Dermis microvascular lymphatic vessel endothelial cell (primary cell): ENCODE results near the gene HS3ST6. TPM values are rescaled to one million over a fixed set of nuclear protein-coding genes. Genes with fewer than 3 reads are reported as not detected.
A peak's percentile ranks its signal among the peaks of the same experiment; 100 is the strongest.
"Not testable (repeated sequence)": the region's sequence is repeated elsewhere in the genome, so short reads cannot be mapped to it uniquely, and the experiment has no call there.

Source experiments
- DNase-seq, 2 donors: peaks; one replicate each; pipeline versions ENCODE4 v3.0.0 to v3.0.0-alpha.2; 2010; ENCODE audit warnings: low read depth in 2 of 2
- total RNA-seq: library from RNA; depleted of rRNA; stranded (reverse); fragments of >200 nt; gene quantifications from 2 replicates; pipeline ENCODE4 v1.2.1, GENCODE V29; 2014

Gene HS3ST6
- total RNA-seq, 1 donor from 2014 or later = not detected

- DNase-seq = peak in 1 of 2 donors; percentile 24
Observed at GRCh38 chr16:1929105-1929504, 10.9 kb upstream of the HS3ST6 start.

- DNase-seq = no peak
Observed at GRCh38 chr16:1926271-1926670, 8.1 kb upstream of the HS3ST6 start.

- no peak for DNase-seq
Observed at GRCh38 chr16:1924095-1924494, 5.9 kb upstream of the HS3ST6 start.

GRCh38 chr16:1923299-1924034 lies 5.3 kb upstream of the HS3ST6 start:
- peak in 1 of 2 donors; percentile 29 for DNase-seq

- DNase-seq = no peak
Observed at GRCh38 chr16:1922357-1922756, 4.1 kb upstream of the HS3ST6 start.

- peak in 1 of 2 donors; percentile 22 for DNase-seq
Observed at GRCh38 chr16:1920727-1921171, 2.5 kb upstream of the HS3ST6 start.

- DNase-seq = not testable (repeated sequence)
Observed at GRCh38 chr16:1920122-1920521, 1.9 kb upstream of the HS3ST6 start.

GRCh38 chr16:1919327-1919998 lies 1.2 kb upstream of the HS3ST6 start:
- DNase-seq = no peak

GRCh38 chr16:1917665-1918350 lies 407 bp downstream of the HS3ST6 start:
- DNase-seq = no peak

- no peak for DNase-seq
Observed at GRCh38 chr16:1917056-1917664, 1.1 kb downstream of the HS3ST6 start.

- DNase-seq = no peak
Observed at GRCh38 chr16:1916640-1916990, 1.6 kb downstream of the HS3ST6 start.

GRCh38 chr16:1915732-1916639 lies 2.2 kb downstream of the HS3ST6 start:
- DNase-seq = no peak

GRCh38 chr16:1914988-1915387 lies 3.2 kb downstream of the HS3ST6 start:
- DNase-seq = no peak

- no peak for DNase-seq
Observed at GRCh38 chr16:1914084-1914608, 4.1 kb downstream of the HS3ST6 start.

GRCh38 chr16:1913327-1914083 lies 4.7 kb downstream of the HS3ST6 start:
- no peak for DNase-seq

- no peak for DNase-seq
Observed at GRCh38 chr16:1912215-1912543, 6.0 kb downstream of the HS3ST6 start.

GRCh38 chr16:1911467-1912214 lies 6.6 kb downstream of the HS3ST6 start:
- no peak for DNase-seq

- DNase-seq = no peak
Observed at GRCh38 chr16:1909561-1910231, 8.5 kb downstream of the HS3ST6 start.

- DNase-seq = no peak
Observed at GRCh38 chr16:1908983-1909382, 9.2 kb downstream of the HS3ST6 start.
